ENCODE measurements around the gene DIDO1.
"Not testable (repeated sequence)": the region's sequence is repeated elsewhere in the genome, so short reads cannot be mapped to it uniquely, and the experiment has no call there.

Gene DIDO1

DNA sequence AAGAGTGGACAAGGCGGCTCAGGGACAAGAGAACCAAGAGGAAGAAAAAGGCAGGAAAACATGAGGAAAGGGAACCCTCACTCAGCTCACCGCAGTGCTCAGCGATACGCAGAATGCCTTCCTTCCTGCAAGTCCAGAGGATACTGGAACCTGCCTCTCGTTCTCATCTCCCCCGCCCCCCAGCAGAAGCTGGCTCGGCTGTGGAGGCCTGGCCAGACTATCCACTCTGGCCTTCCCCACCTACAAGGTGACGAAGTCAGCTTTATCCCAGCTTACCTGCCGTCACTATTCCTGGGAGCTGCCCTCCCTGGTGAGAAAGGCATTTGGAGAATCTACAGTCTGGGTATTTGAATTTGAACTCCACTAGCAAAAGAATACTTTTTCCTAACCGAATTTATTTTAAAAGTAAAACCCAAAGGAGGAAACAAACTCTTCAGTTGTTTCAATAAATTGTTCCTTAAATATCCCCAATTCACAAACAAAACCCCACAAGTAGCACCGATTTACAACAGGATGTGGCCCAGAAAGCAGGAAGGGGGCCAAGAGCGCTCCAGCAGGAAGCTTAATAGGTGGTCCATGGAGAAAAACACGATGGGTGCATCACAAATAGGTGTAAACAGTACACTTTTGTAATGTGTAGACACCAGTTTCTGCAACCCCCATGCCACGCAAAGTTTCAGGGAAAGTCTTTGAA, 2.1 kb upstream of the DIDO1 start:
- no peak for DNase-seq (ENCODE audit: low read depth)

DNA sequence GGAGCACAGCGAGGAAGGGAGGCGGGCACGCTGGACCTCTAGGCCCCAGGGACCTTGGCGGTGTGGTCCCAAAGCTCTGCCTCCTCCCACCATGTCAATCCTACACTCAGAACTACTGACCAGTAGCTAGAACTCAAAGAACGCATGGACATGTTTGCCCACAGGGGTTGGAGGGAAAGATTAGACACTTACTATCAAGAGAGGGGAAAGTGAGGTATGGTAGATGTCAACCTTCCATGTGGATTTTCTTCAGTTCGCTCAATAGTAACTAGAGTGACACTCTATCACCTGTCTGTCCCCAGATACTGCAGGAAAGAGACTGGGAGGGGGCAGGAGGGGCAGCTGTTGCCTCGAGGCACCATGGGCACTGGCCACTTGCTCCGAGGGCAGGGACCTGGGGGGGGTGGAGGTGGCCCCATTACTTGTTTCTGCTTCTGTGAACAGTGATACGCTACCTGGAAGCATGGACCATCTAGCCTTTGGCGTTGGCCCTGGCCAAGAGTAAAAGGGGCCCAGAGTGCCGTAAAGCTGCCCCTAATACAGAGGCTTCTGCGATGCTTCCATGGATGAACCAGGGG, 912 bp upstream of the DIDO1 start:
- no peak for DNase-seq (ENCODE audit: low read depth)

DNA sequence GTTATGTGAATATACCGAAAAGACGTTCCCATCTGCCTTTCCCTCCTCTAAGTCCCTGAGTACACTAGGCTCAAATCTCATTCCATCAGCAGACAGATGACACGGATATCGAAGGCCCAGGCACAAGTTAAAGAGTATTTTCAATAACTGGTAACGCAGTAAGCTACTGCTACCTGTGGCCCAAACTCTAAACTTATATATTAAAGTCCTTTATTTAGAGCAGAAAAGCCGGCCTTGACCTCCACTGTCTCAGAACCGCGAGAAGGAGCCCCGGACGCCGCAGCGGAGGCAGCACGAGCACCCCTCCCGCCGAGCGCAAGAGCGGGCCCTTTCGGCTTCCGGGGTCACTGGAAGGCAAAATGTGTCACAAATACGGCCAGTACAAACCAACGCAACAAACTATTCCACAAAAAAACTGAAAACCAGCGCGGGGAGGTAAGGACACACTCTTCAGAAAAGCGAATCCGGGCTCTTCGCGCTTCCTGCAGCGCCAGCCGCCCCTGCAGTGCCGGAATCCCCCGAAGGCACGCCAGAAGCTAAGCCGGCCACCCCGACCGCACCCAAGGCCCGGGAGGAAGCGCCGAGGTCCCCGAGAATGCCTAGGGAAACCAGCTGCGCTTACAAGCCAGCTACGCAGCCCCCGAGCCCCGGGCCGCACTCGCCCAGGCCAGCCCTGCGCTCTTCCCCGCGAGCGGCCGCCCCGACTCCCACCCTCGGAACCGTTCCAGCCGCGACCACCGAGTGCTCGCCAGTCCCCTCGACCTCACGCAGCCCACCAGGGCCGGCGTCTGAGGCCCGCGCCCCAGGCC, 681 bp downstream of the DIDO1 start:
- DNase-seq (ENCODE audit: low read depth), result no peak

DNA sequence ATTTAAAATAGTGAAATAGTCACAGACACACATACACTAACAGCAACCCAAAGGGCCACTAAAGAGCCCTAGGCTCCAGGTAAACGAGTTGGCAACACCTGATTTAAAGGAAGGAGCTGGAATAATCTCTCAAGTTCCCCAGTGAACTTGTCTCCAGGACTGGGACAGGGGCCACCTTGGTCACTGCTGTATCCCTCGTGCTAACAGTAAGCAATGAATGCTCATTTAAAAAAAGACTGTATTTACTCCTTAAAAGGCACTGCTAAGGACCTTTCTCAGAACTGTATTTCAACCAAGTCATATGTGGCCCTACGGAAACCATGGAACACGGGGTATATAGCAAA, 1.3 kb downstream of the DIDO1 start:
- no peak for DNase-seq (ENCODE audit: low read depth)

DNA sequence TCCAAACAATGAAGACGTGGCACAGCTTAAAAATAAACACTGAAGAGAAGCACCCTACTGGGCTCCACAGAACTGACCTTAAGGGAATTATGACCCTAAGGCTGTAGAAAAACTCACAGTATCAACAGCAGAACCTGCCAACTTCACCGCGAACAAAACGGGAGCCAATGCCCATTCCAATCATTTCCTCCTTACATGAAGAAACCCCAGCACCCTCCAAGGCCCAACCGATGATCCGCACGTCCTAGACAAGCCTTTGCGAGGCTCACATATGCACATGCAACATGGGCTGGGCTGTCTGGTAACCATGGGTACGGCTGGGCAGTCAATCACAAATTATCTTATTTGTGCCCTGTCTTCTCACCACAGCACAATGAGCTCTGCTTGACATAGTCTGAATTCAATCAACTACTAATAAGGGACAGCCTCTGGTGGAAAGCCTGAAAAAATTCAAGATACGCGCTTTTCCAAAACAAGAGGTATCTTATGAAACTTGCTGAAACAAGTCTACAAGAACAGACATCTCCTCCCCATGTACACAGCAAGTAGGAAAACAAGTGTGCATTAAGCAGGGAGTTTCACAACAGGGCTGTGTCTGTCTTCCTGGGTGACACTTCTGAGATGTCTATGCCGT, 1.7 kb downstream of the DIDO1 start:
- no peak for DNase-seq (ENCODE audit: low read depth)

DNA sequence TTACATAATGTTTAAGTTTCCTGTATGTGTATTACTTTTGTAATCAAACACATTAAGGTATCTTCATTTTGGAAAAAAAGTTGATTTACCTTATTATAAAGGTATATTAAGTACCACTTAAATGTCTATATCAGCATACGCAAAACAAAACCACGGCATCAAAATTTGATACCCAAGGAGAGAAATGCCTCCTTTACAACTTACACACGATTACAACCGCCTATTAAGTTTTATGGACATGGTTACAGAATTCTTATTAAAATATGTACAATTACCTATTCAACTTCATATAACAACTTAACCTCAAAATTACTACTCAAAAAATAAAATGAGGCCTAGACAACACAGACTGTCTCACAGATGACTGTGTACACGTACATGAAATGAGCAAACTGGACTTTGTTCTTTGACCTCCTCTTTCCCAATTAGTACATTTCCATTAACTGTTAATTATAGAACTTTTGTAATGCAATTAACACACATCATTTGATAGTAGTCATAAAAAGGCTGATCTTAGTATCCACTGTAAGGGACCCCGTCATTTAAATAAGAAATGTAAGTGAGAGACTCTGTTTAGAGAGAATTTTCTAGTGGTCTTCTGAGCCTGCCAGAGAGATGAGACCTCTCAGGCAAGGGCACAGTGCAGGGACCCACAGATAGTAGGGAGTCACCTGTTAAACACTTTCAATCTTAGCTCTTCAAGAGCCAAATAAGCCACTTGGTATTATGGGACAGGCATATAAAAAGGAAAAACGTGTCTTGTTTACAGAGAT, 2.5 kb downstream of the DIDO1 start:
- no peak for DNase-seq (ENCODE audit: low read depth)

DNA sequence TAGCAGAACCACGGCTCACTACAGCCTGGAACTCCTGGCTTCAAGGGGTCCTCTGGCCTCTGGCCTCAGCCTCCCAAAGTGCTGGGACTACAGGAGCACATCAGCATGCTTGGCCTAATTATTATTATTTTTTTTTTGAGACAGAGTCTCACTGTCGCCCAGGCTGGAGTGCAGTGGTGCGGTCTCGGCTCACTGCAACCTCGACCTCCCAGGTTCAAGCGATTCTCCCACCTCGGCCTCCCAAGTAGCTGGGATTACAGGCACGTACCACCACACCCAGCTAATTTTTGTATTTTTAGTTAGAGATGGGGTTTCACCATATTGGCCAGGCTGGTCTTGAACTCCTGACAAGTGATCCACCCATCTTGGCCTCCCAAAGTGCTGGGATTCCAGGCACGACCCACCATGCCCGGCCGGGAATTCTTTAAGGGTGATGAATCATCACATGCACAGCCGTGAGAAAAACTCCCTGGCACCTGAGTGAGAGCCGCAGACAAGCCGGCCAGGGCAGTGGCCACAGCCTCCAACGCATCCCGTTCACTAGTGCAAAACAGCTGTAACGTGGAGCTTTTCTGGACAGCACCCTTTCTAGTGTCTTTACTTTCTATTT, 3.1 kb downstream of the DIDO1 start:
- DNase-seq (ENCODE audit: low read depth), result not testable (repeated sequence)

DNA sequence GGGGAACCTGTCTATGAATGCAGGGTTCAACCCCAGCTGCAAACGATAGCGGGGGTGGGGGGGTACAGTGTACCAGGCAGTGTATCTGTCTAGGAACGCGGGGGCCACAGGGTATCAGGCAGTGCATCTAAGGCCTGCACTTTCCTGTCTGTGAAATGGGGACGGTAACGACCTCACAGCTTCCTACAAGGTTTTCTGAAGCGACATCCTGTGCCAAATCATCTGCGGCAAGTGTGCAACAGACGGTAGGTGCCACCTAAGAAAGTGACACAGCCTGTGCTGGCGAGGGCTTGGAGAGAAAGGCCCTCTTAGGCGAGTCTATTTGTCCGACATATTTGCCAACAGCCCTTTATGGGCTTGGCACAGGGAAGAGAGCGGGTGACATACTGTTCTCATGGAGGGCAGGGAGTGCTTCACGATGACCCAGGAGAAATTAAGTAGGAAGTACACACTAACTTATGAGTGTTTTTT, 3.8 kb downstream of the DIDO1 start:
- no peak for DNase-seq (ENCODE audit: low read depth)

DNA sequence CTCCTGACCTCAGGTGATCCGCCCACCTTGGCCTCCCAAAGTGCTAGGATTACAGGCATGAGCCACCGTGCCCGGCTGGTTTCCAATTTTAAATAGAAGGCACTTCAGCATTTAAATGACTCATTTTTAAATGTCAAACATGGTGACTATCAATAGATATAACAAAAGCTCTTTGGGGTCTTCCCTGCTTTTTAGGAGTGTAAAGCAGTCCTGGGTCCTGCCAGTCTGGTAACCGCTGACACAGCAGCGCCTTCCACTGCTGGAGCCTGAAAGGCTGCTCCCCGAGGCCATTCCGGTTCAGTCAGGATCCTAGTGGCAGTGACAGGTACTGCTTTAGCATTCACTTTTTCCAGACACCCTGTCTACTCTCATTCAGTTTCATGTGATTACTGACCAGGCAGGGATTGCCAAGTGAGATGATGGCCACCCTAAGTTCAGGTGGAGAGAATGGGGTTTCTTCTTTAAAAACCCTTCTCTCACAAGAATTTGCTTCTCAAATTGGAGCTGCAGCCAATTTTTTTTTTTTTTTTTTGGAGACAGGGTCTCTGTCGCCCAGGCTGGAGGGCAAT, 5.1 kb downstream of the DIDO1 start:
- no peak for DNase-seq (ENCODE audit: low read depth)

DNA sequence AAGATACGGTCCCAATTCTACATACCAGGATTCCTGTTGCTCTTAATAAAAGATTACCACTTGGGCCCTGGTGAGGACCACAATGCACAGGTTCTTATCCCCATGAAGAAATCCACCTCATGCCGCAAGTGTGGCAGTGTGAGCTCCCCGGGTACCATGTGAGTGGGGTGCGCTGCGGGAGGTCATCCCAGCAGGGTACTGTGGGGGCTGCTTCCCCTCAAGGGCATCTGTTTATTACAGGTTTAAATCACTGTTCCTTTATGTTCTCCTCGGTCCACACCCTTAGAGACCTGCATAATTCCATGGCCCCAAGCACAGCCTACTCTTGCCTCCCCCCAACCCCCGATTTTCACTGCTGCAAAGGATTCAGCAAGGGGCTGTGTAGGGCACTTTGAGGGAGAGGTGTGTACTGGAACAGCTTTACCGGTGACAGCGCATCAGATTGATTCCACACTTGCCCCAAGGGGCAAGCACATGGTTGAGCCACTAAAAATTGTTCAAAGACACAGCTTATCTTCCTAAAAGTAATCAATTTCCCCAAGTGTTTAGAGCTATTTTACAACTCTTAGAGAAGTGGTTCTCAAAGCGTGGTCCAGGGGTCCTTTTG, 6.2 kb downstream of the DIDO1 start:
- no peak for DNase-seq (ENCODE audit: low read depth)

DNA sequence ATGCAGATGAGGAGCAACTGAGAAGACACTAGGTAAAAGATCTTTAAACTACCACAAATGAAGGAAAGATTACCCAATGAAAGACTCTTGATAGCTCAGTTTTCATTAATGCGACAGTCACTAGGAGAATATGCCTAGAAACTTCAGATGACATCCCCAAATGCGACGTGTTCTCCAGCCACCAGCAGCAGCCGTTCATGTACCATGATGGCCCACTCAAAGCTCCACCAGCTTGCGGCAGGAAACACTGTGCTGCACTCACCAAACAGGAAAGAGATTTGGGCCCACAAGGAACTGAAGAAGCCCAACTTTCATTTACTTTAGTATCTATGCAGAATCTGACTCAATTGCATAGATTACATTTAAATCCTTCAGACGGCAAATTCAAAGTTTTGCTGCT, 7.5 kb downstream of the DIDO1 start:
- no peak for DNase-seq (ENCODE audit: low read depth)

DNA sequence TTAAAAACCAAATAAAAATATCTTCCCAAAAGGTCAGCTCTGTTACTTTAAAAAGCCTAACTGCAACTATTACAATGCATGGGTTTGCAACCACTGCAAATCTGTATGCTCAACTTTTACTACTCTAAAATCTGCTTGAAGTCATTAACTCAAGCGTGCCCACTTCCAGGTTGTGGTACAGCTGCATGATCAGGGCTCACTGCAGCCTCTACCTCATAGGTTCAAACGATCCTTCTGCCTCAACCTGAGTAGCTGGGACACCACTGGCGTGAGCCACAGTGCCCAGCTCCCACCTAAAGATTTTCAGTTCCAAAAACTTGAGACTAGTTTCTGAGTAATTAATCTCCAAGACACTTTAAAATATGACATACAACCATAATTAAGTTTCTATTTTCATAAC, 8.2 kb downstream of the DIDO1 start:
- no peak for DNase-seq (ENCODE audit: low read depth)

DNA sequence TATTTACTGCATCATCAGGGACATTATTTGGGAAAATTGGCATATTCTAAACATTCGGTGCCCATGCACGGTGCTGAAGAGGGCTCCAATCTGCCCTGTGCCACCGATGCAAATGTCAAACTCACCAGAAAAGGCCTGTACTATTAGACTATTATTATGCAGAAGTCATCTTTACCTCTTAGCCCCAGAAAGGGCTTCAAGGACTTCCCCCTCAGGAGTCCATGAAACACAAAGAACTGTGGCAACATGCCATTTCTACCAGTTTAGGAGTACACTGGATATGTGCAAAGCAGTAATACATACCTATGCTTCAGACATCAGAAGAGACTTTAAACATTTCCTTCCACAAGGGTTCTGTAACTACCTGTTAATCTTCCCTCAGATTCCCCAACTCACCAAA, 8.6 kb downstream of the DIDO1 start:
- no peak for DNase-seq (ENCODE audit: low read depth)

DNA sequence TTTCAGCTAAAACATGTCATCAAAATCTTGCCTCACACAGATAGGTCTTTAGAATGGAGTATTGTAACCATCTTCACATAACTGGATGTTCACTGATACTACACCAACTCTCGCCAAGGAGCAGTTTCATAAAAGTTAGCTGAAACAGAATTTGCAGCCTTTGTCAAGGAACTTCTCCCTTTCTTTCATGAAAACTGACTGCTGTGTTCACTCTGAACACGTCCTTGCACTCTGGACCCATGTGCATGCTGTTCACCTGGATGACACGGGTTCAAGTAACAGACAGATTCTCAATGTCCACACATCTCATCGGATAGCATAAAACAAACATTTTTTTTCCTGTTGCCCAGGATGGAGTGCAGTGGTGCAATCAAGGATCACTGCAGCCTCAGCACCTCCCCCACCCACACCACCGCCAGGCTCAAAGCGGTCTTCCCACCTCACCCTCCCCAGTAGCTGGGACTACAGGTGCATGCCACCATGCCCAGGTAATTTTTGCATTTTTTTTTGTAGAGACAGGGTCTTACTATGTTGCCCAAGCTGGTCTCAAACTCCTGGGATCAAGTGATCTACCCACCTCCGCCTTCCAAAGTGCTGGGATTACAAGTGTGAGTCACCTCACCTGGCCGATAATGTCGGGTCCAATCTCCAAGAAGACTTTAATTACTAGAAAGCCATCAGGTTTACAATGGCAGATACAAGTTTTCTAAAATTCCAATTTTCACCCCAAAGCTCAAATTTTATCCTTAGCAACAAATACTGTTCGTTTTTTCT, 9.4 kb downstream of the DIDO1 start:
- no peak for DNase-seq (ENCODE audit: low read depth)

DNA sequence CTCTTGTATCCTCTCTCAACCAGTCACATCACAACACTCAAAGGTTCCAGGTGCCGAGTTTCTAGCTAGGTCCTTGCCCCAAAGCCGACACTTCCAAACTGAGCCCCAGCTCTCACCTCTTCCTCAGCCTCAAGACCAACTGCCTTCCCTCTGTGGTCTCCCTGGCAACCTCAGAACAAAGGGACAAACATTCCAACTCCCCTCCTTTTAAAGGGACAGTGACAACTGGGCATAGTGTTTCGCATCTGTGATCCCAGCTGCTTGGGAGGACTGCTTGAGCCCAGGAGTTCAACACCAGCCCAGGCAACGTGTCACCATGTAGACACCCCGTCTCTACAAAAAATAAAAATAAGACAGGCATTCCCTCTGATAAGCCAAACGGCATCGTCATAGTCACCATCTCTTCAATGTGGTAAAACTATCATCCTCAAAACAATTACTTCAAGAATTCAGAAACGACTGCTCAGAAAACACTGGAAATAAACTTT, 11.3 kb downstream of the DIDO1 start:
- no peak for DNase-seq (ENCODE audit: low read depth)

DNA sequence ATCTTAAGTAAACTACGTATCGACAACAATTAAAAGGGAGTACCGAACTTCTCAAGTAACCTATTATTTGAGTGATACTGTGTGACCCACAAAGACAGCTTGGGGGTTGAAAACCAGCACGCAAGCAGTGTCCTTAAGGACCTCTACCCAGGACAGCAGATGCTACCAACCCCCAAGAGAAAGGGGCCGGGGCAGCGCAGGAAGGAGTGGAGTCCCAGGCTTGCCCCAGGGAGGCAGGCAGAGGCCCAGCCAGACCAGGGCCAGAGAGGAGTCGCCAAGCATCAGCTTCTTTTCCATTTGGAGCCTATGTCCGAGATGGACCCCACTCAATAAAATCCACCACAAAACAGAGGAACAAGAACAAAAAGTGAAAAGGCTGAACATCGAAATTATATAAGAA, 11.9 kb downstream of the DIDO1 start:
- no peak for DNase-seq (ENCODE audit: low read depth)

DNA sequence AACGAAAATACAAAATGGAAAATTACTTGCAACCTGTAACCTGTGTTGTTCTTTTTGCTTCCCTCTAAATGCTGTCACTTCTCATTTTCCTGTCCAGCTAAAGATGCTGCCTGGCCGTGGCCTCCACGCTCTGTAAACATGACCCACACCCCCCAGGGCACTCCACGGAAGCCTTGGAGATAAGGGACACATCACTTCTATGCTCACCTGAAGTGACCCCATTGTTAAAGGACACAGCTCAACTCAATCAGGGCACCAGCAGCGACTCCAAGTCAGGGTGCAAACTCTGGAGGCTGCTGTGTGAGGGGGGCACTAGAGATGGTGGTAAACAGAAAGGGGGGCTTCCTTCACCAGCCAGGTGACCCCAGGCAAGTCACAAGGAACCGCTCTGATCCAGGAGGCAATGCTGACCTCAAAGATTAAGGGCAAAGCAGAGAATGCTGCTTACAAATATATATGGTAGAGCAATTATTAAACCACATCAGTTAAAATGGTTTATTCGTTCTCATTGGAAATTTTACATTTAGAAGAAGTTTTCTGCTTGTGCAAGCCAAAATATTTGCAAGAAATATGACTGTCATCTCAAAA, 13.2 kb downstream of the DIDO1 start:
- DNase-seq (ENCODE audit: low read depth), result no peak

DNA sequence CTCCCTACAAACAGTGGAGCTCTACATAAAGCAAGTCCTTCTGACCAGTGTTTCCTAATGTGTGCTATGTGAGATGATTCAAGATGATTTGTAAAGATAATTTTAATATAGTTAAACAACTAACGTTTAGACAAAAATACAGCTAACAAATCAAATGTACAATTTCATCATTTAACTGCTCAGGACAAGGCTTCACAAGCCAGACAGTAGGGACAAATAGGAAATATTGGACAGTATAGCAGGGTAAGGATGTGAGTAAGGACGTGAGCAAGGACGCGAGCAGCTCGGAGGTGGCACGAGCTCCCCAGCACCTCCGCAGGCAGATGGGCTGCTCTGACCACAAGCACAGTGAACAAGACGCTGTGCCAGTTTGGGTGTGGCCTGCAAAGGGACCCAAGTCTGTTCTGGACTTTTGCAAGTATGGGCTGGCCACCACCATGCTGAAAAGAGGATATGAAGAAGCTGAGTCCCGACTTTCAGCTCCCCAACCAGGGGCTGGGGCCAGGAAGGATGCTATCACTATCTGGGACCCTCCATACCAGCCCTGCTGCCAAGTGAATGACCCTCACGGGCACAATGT, 14.5 kb downstream of the DIDO1 start:
- no peak for DNase-seq (ENCODE audit: low read depth)

All from stimulated activated CD8-positive, alpha-beta memory T cell treated with anti-CD3 and anti-CD28 coated beads, Interleukin-15, amount 100 ng/mL, for 24 hours (primary cell).